GM18951 (cell line): Measurements from ENCODE around the gene OGT.
"Not testable (repeated sequence)": the region's sequence is repeated elsewhere in the genome, so short reads cannot be mapped to it uniquely, and the experiment has no call there.

Source experiments
- POLR2A ChIP-seq: IDR thresholded peaks from 4 replicates; pipeline ENCODE4 v1.6.1; 2011; ENCODE audit warnings: mild to moderate bottlenecking; ENCODE audit not compliant: insufficient read length, insufficient read depth; ENCODE audit errors: extremely low read depth
- in situ Hi-C: fragments of 300-500 bp; cut with MboI; formaldehyde crosslinking; loops from one replicate; pipeline ENCODE4 v1.12.0; 2022; ENCODE audit warnings: low sequenced_read_pairs, mixed read lengths, inconsistent platforms; ENCODE audit not compliant: unreplicated experiment

The OGT gene

DNA sequence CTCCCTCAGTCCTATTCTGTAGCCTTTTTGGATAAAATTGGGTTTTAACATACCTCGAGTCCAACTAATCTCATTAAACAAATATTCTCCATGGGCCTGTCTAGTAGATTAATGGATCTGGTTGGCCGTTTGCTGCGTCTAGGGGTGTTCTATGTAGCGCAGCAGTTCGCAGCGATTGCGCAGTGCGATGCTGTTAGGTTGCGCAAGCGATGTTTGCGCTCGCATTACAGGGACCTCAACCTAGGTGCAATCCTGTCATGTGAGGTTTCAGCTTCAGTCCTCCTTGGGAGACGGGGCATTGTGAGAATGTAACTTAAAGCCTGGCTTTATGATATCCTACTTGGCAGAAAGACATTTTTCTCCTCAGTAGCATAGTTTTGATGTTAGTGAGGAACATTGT is 14.0 kb downstream of the OGT start:
- no peak for TF ChIP-seq POLR2A
- in situ Hi-C loops = no loop called here

GRCh38 chrX:71547339-71547738 is 14.4 kb downstream of the OGT start:
- no peak for TF ChIP-seq POLR2A
- in situ Hi-C loops = no loop called here

DNA sequence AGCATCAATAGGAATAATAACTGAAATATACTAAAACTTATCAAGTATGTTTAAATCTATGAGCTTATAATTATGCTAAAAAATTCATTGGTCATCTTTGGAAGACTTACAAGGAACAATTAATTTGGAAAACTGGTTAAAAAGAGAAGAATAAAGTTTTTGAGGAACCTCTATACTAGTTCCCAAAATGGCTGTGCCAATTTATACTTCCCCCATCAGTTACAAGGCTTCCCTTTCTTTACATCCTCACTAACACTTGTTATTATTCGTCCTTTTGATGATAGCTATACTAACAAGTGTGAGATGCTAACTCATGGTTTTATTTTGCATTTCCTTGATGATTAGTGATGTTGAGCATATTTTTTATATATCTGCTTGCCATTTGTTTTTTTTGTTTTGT is 17.1 kb downstream of the OGT start:
- TF ChIP-seq POLR2A = no peak
- in situ Hi-C loops = no loop called here

DNA sequence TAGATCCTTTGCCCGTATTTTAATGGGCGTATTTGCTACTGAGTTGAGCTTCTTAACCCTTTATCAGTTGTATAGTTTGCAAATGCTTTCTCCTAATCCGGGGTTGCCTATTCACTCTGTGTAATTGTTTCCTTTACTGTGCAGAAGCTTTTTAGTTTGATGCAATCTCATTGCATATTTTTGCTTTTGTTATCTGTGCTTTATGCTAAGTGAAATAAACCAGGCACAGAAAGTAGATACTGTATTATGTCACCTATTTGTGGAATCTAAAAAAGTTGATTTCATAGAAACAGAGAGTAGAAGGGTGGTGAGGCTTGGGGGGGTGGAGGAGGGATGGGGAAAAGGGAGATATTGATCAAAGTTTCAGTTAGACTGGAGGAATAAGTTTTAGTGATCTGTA is 17.7 kb downstream of the OGT start:
- in situ Hi-C loops = no loop called here
- no peak for TF ChIP-seq POLR2A

DNA sequence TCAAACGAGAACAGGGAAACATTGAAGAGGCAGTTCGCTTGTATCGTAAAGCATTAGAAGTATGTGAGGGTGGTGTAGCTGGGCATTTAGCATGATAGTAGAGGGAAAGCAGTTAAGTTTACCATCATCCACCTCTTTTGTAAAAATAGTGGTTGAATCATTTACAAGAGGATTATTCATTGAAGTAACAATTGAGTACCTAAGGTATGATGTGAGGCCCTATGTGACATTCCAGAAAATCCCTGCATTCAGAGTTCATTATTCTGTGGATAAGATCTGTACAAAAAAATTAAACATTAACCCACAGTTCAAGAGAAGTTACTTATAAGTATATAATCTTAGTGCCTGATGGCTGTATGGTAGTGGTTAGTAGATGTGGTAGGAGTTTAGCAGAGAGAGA is 23.1 kb downstream of the OGT start:
- TF ChIP-seq POLR2A = no peak
- in situ Hi-C loops = no loop called here

DNA sequence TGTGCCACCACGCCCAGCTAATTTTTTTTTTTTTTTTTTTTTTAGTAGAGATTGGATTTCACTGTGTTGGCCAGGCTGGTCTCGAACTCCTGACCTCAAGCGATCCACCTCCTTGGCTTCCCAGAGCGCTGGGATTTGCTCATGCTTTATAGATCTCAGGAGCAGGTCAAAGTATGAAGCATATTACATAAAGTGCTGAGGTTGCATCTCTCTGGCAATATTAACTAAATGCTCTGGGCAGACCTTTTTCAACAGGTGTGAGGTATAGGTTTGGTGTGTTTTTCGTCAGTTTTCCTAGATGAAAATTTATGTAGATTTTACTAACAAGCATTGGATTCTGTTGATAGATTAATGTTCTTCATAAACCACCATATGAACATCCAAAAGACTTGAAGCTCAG is 26.0 kb downstream of the OGT start:
- TF ChIP-seq POLR2A = no peak
- in situ Hi-C loops = no loop called here

- in situ Hi-C loops = not testable (repeated sequence)
Measured at GRCh38 chrX:71559773-71560172, 26.9 kb downstream of the OGT start.

DNA sequence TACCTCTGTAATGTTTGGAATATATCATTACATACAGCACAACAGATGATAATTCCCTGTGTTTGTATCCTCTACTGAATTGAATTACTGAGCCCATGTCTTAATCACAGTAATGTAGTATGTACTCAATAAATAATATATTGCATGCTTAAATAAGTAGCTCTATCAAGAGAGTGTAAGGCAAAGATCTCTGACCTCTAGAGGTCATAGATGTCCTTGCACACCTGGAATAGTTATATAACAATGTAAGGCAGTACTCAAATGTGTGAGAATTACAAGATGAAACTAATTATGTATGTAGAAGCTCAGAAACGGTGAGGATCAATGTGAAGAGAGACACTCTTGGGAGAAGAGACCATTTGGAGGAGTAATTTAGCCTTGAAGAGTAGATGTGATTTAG is 31.0 kb downstream of the OGT start:
- no peak for TF ChIP-seq POLR2A
- in situ Hi-C loops = no loop called here

- in situ Hi-C loops = no loop called here
Measured at GRCh38 chrX:71565474-71566041, 32.7 kb downstream of the OGT start.

GRCh38 chrX:71571390-71571789 is 38.5 kb downstream of the OGT start:
- in situ Hi-C loops = not testable (repeated sequence)

More at GRCh38 chrX:71565474-71566041, 32.7 kb downstream of the OGT start:
- TF ChIP-seq POLR2A = no peak

DNA sequence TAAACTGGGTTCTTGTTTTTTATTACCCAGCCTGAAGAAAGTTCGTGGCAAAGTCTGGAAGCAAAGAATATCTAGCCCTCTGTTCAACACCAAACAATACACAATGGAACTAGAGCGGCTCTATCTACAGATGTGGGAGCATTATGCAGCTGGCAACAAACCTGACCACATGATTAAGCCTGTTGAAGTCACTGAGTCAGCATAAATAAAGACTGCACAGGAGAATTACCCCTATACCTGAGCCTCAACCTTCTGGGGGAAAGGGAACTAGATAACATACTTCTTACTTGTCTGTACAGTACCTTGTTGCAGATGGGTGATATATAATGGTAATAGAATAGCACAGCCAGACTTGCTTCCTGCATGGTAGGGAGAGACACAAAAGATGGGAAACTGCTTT is 40.7 kb downstream of the OGT start:
- TF ChIP-seq POLR2A = no peak
- in situ Hi-C loops = no loop called here

GRCh38 chrX:71577682-71578081 is 44.8 kb downstream of the OGT start:
- TF ChIP-seq POLR2A = no peak
- in situ Hi-C loops = no loop called here

DNA sequence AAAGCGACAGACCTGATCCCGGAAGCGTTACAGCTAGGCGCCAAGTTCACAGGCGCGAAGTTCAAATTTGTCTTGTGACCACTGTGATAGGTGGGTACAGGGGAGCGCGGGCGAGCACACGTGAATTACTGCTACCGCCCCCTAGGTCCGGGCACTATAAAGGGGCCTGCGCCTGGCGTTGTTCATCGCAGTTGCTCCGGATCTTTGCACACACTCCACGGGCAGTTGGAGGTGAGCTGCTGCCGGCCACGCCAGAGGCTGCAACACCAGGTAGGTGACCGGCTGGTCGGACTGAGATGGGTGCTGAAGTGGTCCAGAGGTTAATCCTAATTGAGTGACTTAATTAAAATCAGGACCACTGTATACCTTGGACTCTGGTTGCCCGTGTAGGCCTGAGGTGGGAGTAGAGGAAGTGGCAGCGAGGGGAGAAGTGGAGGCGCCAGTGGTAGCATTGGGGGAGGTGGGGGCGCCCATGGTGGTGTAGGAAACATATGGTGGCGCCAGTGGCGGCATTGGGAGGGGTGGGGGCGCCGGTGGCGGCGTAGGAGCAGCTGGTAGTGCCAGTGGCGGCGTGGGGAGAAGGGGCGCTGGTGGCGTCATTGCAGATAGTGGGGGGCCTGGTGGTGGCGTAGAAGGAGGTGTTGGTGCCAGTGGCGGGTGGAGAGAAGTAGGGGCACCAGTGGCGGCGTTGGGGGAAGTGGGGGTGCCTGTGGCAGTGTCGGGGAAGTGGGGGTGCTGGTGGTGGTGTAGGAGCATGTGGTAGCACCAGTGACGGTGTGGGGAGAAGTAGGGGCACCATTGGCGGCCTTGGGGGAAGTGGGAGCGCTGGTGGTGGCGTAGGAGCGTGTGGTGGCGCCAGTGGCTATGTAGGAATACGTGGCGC is 45.6 kb downstream of the OGT start, which contains the start of gene GCNA:
Gene GCNA (plus strand): TSS at position 185 of the 883 bp plus-strand sequence. CDS start 2,385 bp downstream, outside the sequence.
- in situ Hi-C loops = no loop called here
- TF ChIP-seq POLR2A = no peak

DNA sequence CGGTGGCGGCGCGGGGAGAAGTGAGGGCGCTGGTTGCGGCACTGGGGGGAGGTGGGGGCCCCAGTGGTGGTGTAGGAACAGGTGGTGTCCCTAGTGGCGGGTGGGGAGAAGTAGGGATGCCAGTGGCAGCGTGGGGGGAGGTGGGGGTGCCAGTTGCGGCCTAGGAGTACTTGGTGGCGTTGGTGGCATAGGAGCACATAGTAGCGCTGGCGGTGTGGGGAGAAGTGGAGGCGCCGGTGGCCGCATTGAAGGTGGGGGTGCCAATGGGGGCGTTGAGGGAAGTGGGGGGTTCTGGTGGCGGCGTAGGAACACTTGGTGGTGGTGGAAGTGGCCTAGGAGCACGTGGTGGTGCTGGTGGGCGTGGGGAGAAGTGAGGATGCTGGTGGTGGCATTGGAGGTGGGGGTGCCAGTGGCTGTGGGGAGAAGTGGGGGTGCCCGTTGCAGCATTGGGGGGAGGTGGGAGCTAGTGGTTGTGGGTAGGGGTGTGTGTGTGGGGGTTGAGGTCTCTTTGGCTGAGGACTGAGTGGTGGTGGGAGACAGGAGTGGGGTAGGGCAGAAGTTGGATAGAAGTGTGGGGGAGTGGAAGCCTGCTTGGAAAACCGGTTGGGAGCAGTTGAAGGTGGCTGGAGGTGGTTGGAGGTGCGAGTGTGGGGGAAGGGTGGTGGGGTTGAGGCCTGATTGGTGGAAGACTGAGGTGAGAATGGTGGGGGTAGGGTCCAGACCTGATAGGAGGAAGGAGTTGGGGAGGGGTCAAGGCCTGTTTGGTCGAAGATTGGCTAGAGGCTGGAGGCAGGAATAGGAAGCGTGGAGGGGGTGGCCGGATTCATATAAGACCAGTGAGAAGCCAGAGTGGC is 46.5 kb downstream of the OGT start:
- in situ Hi-C loops = no loop called here
- TF ChIP-seq POLR2A = no peak

- in situ Hi-C loops = no loop called here
Measured at GRCh38 chrX:71579990-71580380, 47.1 kb downstream of the OGT start.

More at GRCh38 chrX:71579990-71580380, 47.1 kb downstream of the OGT start:
- TF ChIP-seq POLR2A = no peak
